ENCODE measurements around the gene HOXB2. TPM values are rescaled to one million over a fixed set of nuclear protein-coding genes. Genes with fewer than 3 reads are reported as not detected.
A peak's percentile ranks its signal among the peaks of the same experiment; 100 is the strongest.

Gene HOXB2
- total and polyA plus RNA-seq, 9 of the 15 experiments (the other 6 are each of a cell fraction or from before 2014, with no cell fraction given), result 2.1 to 97.7 (median 21.2) TPM

DNA sequence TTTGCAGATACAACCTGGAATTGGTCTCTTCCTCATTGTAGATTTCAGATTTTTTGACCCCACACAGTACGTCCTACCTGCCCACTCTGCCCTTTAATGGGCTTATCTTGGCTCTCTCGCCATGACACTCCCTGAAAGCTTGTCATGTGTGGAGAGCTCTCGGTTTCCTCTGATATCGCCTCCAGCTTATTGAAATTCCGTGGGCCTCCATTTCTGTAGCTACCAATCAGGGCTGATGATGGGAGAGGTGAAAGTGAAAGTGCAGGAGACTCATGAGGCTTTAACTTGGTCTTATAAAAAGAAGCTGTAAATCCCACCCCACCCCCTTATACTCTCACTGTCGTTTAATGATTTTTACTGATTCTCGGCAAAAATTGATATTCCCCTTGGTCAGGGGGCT is 31.8 kb downstream of the HOXB2 start (continued):
- TF ChIP-seq, protein P1, sequence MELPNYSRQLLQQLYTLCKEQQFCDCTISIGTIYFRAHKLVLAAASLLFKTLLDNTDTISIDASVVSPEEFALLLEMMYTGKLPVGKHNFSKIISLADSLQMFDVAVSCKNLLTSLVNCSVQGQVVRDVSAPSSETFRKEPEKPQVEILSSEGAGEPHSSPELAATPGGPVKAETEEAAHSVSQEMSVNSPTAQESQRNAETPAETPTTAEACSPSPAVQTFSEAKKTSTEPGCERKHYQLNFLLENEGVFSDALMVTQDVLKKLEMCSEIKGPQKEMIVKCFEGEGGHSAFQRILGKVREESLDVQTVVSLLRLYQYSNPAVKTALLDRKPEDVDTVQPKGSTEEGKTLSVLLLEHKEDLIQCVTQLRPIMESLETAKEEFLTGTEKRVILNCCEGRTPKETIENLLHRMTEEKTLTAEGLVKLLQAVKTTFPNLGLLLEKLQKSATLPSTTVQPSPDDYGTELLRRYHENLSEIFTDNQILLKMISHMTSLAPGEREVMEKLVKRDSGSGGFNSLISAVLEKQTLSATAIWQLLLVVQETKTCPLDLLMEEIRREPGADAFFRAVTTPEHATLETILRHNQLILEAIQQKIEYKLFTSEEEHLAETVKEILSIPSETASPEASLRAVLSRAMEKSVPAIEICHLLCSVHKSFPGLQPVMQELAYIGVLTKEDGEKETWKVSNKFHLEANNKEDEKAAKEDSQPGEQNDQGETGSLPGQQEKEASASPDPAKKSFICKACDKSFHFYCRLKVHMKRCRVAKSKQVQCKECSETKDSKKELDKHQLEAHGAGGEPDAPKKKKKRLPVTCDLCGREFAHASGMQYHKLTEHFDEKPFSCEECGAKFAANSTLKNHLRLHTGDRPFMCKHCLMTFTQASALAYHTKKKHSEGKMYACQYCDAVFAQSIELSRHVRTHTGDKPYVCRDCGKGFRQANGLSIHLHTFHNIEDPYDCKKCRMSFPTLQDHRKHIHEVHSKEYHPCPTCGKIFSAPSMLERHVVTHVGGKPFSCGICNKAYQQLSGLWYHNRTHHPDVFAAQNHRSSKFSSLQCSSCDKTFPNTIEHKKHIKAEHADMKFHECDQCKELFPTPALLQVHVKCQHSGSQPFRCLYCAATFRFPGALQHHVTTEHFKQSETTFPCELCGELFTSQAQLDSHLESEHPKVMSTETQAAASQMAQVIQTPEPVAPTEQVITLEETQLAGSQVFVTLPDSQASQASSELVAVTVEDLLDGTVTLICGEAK (IDR thresholded peaks at IDR 0.05), result no peak
- TF ChIP-seq, protein P1 (CRISPR knock-in tag; IDR thresholded peaks at IDR 0.05), result no peak
- no peak for TF ChIP-seq FIP1L1 (IDR thresholded peaks at IDR 0.05; ENCODE audit: low read depth, low read length, poor library complexity, severe bottlenecking)
- no peak for TF ChIP-seq TAF9B (IDR thresholded peaks at IDR 0.05; ENCODE audit: partially characterized antibody)
- no peak for TF ChIP-seq NR2C2 (CRISPR knock-in tag; IDR thresholded peaks at IDR 0.05)
- TF ChIP-seq NR2C2 (tag; IDR thresholded peaks at IDR 0.05), result peak; percentile 49; the same call in 1 of the 2 replicates
- TF ChIP-seq ZNF280A (IDR thresholded peaks at IDR 0.05; ENCODE audit: low read depth, partially characterized antibody), result no peak
- TF ChIP-seq CBFA2T2 (conservative IDR thresholded peaks at IDR 0.05), result 0 out of 2 replicates have a peak, but pooled peaks have one; percentile 4
- TF ChIP-seq RNF2 (IDR thresholded peaks at IDR 0.05), result 0 out of 2 replicates have a peak, but pooled peaks have one; percentile 4
